ENCODE results near the gene DCLK2. TPM values are rescaled to one million over a fixed set of nuclear protein-coding genes. Genes with fewer than 3 reads are reported as not detected.

Gene DCLK2
- total and polyA plus RNA-seq, 2 of the 4 experiments (the other 2 are of a cell fraction), result 11.3 to 15.5 TPM

DNA sequence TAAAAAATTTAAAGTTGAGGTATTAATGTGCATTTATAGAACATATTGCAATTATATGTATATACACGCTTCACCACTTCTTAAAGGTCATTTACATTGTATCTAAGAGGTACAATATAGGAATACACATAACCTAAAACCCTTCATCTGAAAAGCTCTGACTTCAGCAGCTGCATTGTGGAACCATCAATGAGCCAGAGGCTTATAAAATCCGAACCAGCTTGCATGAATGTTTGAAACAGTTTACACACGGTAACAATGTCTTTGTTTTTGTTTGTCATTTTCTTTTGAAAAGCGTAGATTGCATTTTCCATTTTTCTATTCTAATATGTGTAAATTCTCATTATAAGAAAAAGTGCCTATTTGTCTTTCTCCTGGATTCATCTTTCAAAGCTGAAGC lies 221.6 kb downstream of the DCLK2 start:
- no peak overlapping the region for H4K91ac ChIP-seq (ENCODE audit: insufficient read depth, low read depth, low read length)
- no peak overlapping the region for H3K4ac ChIP-seq (ENCODE audit: low read depth, low read length)
- no peak overlapping the region for H2BK20ac ChIP-seq (ENCODE audit: low read depth, low read length)
- H3K18ac ChIP-seq (ENCODE audit: low read depth, low read length), result no peak overlapping the region
- H2AK5ac ChIP-seq (ENCODE audit: low read depth, low read length), result no peak overlapping the region
- no peak overlapping the region for H4K5ac ChIP-seq (ENCODE audit: low read depth, low read length)
- no peak overlapping the region for H2AFZ ChIP-seq (replicated peaks; ENCODE audit: low read length, poor library complexity)
- no peak overlapping the region for H3K4me2 ChIP-seq (ENCODE audit: low read depth, low read length)
- H2AK9ac ChIP-seq (replicated peaks; ENCODE audit: low read depth, low read length, poor library complexity), result no peak overlapping the region
- no peaks in the 10 kb centered on the region for H4K20me1 ChIP-seq (ENCODE audit: insufficient read depth, low read length)
- H4K8ac ChIP-seq (ENCODE audit: low read depth in 2 of 2, low read length in 2 of 2), result no peak overlapping the region
- H3K27me3 ChIP-seq (ENCODE audit: control insufficient read depth, insufficient read depth, low read length), result no peaks in the 10 kb centered on the region
- H3K23ac ChIP-seq (ENCODE audit: low read depth, low read length), result no peak overlapping the region
- no peak for DNase-seq
- H3K79me1 ChIP-seq (ENCODE audit: low read depth in 1 of 2, low read length in 2 of 2), result 0 out of 4 replicates have a peak, but pooled peaks cover 0 to under 1% of the 10 kb centered on the region in 2 experiments
- ATAC-seq (ENCODE audit: low read depth), result no peak
- WGBS, 2 experiments (ENCODE audit: extremely low coverage in 2 of 2, insufficient read length in 1 of 2), result no CpG with 5 or more reads among the region's 4 CpGs
- H2BK15ac ChIP-seq (ENCODE audit: low read depth, low read length), result no peak overlapping the region
- in situ Hi-C loops (cut with MboI; ENCODE audit: low sequenced_read_pairs) (loop anchor here (5.0 kb wide), 2 partner anchors 287 to 562 kb away; no protein-coding TSS in a partner anchor), intact Hi-C loops (cut with micrococcal nuclease) (loop anchor here (2.0 kb wide), 1 partner anchor 283 kb away; the partner anchor contains the start of gene MAB21L2), dilution Hi-C loops (cut with HindIII; ENCODE audit: low sequenced_read_pairs, unreplicated experiment) (no loop called here)
- H3K9me1 ChIP-seq (ENCODE audit: insufficient read depth, low read length), result no peaks in the 10 kb centered on the region
- no peak overlapping the region for H3K9ac ChIP-seq (ENCODE audit: low read depth, low read length)
- ChIA-PET CTCF (interaction anchor here (0.7 kb wide), 1 partner anchor 654 kb away, joined by 3 read pairs; no protein-coding TSS in a partner anchor), POLR2A (ENCODE audit: unreplicated experiment) (no interaction called here)
- H3K36me3 ChIP-seq (ENCODE audit: control insufficient read depth, insufficient read depth, low read length), result no peaks in the 10 kb centered on the region
- TF ChIP-seq POLR2A (IDR thresholded peaks at IDR 0.05; ENCODE audit: low read depth, low read length) (no peak), ELK1 (IDR thresholded peaks at IDR 0.05; ENCODE audit: borderline replicate concordance, low read depth, low read length) (no peak), MXI1 (IDR thresholded peaks at IDR 0.05; ENCODE audit: borderline replicate concordance, low read depth, low read length) (no peak), MAFK (IDR thresholded peaks at IDR 0.05; ENCODE audit: low read depth, low read length) (no peak), SMC3 (IDR thresholded peaks at IDR 0.05; ENCODE audit: low read depth, low read length) (no peak), CEBPB (IDR thresholded peaks at IDR 0.05; ENCODE audit: low read depth, low read length) (no peak)
- H3K9me3 ChIP-seq (ENCODE audit: control insufficient read depth, insufficient read depth, low read length), result no peaks in the 10 kb centered on the region
- H3K4me1 ChIP-seq (ENCODE audit: control insufficient read depth, insufficient read depth, low read length), result no peaks in the 10 kb centered on the region
- no peak overlapping the region for H2BK120ac ChIP-seq (ENCODE audit: low read depth, low read length)
- H3K4me3 ChIP-seq (ENCODE audit: insufficient read depth, low read depth, low read length), result no peak overlapping the region
- no peak overlapping the region for H3K27ac ChIP-seq (ENCODE audit: insufficient read depth, low read length)
- BruUV-seq (replicated peaks), result no TSS peak
- no peak overlapping the region for H2BK5ac ChIP-seq (ENCODE audit: low read depth, low read length, poor library complexity, severe bottlenecking)
- H3K56ac ChIP-seq (ENCODE audit: extremely low read depth, insufficient read depth, low read length), result no peak overlapping the region
- H3K14ac ChIP-seq (replicated peaks; ENCODE audit: low read depth, low read length), result no peak overlapping the region

All from IMR-90 (cell line).